Breast epithelium (tissue), 4 donors: Measurements from ENCODE around the gene CARF. TPM values are rescaled to one million over a fixed set of nuclear protein-coding genes. Genes with fewer than 3 reads are reported as not detected.

ENCODE experiments used
- DNase-seq, 2 donors: peaks; one replicate each; pipeline ENCODE4 v3.0.0-alpha.2; 2019; ENCODE audit warnings: low spot score in 2 of 2
- H3K27ac ChIP-seq, 2 donors: fragments of 200-600 bp; sonication (generic) in 1 of 2; one replicate each; pipeline ENCODE4 v1.5.1; 2016 to 2019; ENCODE audit warnings: mild to moderate bottlenecking in 1 of 2
- H3K27me3 ChIP-seq, 2 donors: fragments of 200-600 bp; sonication (generic) in 1 of 2; one replicate each; pipeline versions ENCODE4 v1.5.1 to v1.6.0; 2017 to 2019; ENCODE audit warnings: control low read depth in 1 of 2, mild to moderate bottlenecking in 1 of 2
- H3K36me3 ChIP-seq: fragments of 200-600 bp; one replicate; pipeline ENCODE4 v1.5.1; 2019
- H3K4me1 ChIP-seq, 2 donors: fragments of 200-600 bp; sonication (generic); one replicate each; pipeline ENCODE4 v1.5.1; 2016 to 2019; ENCODE audit warnings: control low read depth in 1 of 2
- H3K4me3 ChIP-seq, 3 donors: fragments of 200-600 bp; sonication (generic); 1 replicate in 2 of 3; 2 replicates in 1 of 3; pipeline ENCODE4 v1.5.1; 2016 to 2019; ENCODE audit warnings: mild to moderate bottlenecking in 3 of 3, moderate library complexity in 2 of 3
- H3K9me3 ChIP-seq, 2 donors: fragments of 200-600 bp; sonication (generic) in 1 of 2; one replicate each; pipeline ENCODE4 v1.5.1; 2016 to 2019; ENCODE audit warnings: control low read depth in 1 of 2
- POLR2AphosphoS5 ChIP-seq, 3 donors: sonication (generic); formaldehyde crosslinking; IDR thresholded peaks; one replicate each; pipeline ENCODE4 v1.6.1; 2017; ENCODE audit warnings: antibody characterized with exemption in 3 of 3
- intact Hi-C: fragments of 100-400 bp; cut with DNase I; formaldehyde crosslinking; loops from one replicate; pipeline ENCODE4 v1.15.1; 2023; ENCODE audit warnings: low total_unique reads
- total RNA-seq, 3 donors: library from RNA; depleted of rRNA; stranded (reverse); fragments of >200 nt; gene quantifications; one replicate each; pipeline ENCODE4 v1.1.0, GENCODE V29; 2016
- TF ChIP-seq, protein P1 (sequence below), 3 donors: fragments of 450-650 bp; IDR thresholded peaks; one replicate each; pipeline ENCODE4 v1.5.1; 2016 to 2017; ENCODE audit warnings: antibody characterized with exemption in 3 of 3, mild to moderate bottlenecking in 3 of 3, moderate library complexity in 3 of 3

Gene CARF
- total RNA-seq, 3 donors from 2014 or later: 16.6 to 28.2 (median 17.7) TPM

DNA sequence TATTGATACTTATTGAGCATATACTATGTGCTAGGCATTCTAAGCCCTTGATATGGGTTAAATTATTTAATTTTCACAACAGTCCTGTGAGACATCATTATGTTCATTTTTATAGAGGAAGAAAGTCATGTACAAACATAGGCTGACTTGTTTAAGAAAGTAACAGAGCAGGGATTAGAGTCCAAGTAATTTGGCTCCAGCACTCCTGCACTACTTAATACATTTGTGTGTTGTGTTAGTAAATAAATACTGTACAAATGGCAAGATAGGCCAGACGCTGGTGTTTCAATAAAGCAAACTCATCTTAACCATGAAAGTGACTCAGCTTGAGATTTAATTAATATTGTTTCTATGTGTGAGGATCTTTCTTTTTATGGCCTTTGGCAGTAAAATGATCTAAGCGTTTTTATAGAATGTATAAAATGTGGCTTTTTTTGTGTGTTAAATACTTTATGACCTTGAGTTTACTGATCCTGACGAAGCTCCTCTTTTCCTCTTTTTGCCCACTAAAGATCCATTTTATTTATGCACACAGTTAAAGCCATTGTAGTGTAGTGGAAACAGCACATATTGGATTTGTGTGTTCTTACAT lies 123.9 kb downstream of the CARF start:
- no peak for DNase-seq

More for the DNA sequence above, 123.9 kb downstream of the CARF start:
- Histone ChIP-seq H3K27me3 (no peaks in the 10 kb centered on the region), H3K36me3 (no peaks in the 10 kb centered on the region), H3K4me1 (no peaks in the 10 kb centered on the region), H3K4me3 (no peak overlapping the region), H3K9me3 (no peaks in the 10 kb centered on the region), H3K27ac (no peak overlapping the region)
- intact Hi-C loops: no loop called here
- TF ChIP-seq, protein P1, sequence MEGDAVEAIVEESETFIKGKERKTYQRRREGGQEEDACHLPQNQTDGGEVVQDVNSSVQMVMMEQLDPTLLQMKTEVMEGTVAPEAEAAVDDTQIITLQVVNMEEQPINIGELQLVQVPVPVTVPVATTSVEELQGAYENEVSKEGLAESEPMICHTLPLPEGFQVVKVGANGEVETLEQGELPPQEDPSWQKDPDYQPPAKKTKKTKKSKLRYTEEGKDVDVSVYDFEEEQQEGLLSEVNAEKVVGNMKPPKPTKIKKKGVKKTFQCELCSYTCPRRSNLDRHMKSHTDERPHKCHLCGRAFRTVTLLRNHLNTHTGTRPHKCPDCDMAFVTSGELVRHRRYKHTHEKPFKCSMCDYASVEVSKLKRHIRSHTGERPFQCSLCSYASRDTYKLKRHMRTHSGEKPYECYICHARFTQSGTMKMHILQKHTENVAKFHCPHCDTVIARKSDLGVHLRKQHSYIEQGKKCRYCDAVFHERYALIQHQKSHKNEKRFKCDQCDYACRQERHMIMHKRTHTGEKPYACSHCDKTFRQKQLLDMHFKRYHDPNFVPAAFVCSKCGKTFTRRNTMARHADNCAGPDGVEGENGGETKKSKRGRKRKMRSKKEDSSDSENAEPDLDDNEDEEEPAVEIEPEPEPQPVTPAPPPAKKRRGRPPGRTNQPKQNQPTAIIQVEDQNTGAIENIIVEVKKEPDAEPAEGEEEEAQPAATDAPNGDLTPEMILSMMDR (IDR thresholded peaks at IDR 0.05): no peak
- TF ChIP-seq POLR2AphosphoS5 (IDR thresholded peaks at IDR 0.05): no peak

Other genes starting within 250 kb of the CARF start
- gene ICA1L, start 40.5 kb upstream of the CARF start, total RNA-seq: 10 to 100 TPM in 2 of 3 donors, 1 to 10 TPM in 1; 9.5 to 14.5 (median 14.4) TPM
- gene WDR12, start 602 bp upstream of the CARF start, total RNA-seq: 10 to 100 TPM; 11.5 to 32.8 (median 19.3) TPM
- 10 to 100 TPM; 34.7 to 84.3 (median 64.9) TPM for gene NBEAL1, start 102.6 kb downstream of the CARF start, total RNA-seq